ENCODE results near the gene RPL23. TPM values are rescaled to one million over a fixed set of nuclear protein-coding genes. Genes with fewer than 3 reads are reported as not detected.

RPL23 gene
- total and polyA plus RNA-seq, 9 of the 15 experiments (the other 6 are each of a cell fraction or from before 2014, with no cell fraction given): 1,745 to 3,667 (median 3,096) TPM

DNA sequence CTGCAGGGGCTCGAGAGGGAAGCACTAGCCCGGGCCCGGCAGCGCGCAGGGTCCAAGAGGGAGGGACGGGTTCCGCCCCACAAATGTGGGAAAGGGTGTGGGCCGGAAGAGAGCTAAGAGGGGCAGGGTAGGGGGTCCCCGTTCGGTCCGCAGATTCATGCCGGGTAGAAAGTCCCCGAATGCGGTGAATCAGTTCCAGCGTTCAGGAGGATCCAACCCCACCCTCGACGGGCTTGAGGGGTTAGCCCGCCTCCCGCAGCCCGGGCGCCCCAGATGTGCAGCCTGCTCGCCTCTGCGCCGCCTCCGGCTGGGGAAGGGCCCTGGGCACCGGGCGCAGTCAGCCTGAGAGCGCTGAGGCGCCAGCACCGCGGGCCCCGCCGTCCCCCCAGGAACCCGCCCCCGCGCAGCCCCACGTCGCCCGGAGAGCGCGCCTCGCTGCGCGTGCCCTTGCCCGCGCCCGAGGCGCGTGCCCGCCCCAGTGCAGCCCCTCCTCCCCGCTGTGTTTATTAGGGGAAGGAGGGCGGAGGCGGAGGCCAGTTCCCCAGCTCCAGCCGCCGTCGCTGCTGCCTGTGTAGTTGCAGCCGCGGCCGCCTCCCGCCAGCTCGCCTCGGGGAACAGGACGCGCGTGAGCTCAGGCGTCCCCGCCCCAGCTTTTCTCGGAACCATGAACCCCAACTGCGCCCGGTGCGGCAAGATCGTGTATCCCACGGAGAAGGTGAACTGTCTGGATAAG lies 16.2 kb upstream of the RPL23 start, which contains the start of gene LASP1 (continued):
- TF ChIP-seq BMI1 (IDR thresholded peaks at IDR 0.05; ENCODE audit: low read length) (no peak), PML (IDR thresholded peaks at IDR 0.05; ENCODE audit: low read length) (peak; percentile 58), POLR2G (IDR thresholded peaks at IDR 0.05; ENCODE audit: low read depth, low read length) (peak; percentile 99), ZNF764 (CRISPR knock-in tag; IDR thresholded peaks at IDR 0.05; ENCODE audit: low read depth) (no peak), ZNF717 (CRISPR knock-in tag; IDR thresholded peaks at IDR 0.05) (no peak), RUNX1 (IDR thresholded peaks at IDR 0.05; ENCODE audit: low read depth) (0 out of 2 replicates have a peak, but pooled peaks have one; percentile 14), RAD21 (CRISPR knock-in tag; conservative IDR thresholded peaks at IDR 0.05 in 1 of 2, IDR thresholded peaks at IDR 0.05 in 1 of 2) (no peak; a peak in 1 of 4 replicates), SIN3B (IDR thresholded peaks at IDR 0.05; ENCODE audit: low read depth) (no peak), RAD51 (IDR thresholded peaks at IDR 0.05; ENCODE audit: borderline replicate concordance, low read depth) (no peak), GABPA (tag; conservative IDR thresholded peaks at IDR 0.05; ENCODE audit: low read depth) (peak; percentile 61), ZBTB8A (IDR thresholded peaks at IDR 0.05; ENCODE audit: partially characterized antibody) (no peak), ZBTB7A (IDR thresholded peaks at IDR 0.05; ENCODE audit: borderline replicate concordance, control insufficient read depth, low read depth, low read length) (peak; percentile 58), BRF1 (IDR thresholded peaks at IDR 0.05; ENCODE audit: borderline replicate concordance, extremely low read depth, insufficient read length) (no peak), ZNF75A (CRISPR knock-in tag; IDR thresholded peaks at IDR 0.05) (no peak), FUS (optimal IDR thresholded peaks at IDR 0.05; ENCODE audit: low read depth, low read length) (no peak), THRAP3 (IDR thresholded peaks at IDR 0.05; ENCODE audit: borderline replicate concordance) (no peak), SMARCB1 (IDR thresholded peaks at IDR 0.05; ENCODE audit: insufficient read length, low read depth) (no peak), EZH2 (IDR thresholded peaks at IDR 0.05; ENCODE audit: borderline replicate concordance, low read depth, low read length) (no peak)
- TF ChIP-seq, protein P1, sequence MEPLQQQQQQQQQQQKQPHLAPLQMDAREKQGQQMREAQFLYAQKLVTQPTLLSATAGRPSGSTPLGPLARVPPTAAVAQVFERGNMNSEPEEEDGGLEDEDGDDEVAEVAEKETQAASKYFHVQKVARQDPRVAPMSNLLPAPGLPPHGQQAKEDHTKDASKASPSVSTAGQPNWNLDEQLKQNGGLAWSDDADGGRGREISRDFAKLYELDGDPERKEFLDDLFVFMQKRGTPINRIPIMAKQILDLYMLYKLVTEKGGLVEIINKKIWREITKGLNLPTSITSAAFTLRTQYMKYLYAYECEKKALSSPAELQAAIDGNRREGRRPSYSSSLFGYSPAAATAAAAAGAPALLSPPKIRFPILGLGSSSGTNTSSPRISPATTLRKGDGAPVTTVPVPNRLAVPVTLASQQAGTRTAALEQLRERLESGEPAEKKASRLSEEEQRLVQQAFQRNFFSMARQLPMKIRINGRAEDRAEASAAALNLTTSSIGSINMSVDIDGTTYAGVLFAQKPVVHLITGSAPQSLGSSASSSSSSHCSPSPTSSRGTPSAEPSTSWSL (CRISPR knock-in tag; IDR thresholded peaks at IDR 0.05; ENCODE audit: borderline replicate concordance): no peak
- TF ChIP-seq, protein P2, sequence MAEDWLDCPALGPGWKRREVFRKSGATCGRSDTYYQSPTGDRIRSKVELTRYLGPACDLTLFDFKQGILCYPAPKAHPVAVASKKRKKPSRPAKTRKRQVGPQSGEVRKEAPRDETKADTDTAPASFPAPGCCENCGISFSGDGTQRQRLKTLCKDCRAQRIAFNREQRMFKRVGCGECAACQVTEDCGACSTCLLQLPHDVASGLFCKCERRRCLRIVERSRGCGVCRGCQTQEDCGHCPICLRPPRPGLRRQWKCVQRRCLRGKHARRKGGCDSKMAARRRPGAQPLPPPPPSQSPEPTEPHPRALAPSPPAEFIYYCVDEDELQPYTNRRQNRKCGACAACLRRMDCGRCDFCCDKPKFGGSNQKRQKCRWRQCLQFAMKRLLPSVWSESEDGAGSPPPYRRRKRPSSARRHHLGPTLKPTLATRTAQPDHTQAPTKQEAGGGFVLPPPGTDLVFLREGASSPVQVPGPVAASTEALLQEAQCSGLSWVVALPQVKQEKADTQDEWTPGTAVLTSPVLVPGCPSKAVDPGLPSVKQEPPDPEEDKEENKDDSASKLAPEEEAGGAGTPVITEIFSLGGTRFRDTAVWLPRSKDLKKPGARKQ (CRISPR knock-in tag; IDR thresholded peaks at IDR 0.05): no peak
- TF ChIP-seq, protein P3, sequence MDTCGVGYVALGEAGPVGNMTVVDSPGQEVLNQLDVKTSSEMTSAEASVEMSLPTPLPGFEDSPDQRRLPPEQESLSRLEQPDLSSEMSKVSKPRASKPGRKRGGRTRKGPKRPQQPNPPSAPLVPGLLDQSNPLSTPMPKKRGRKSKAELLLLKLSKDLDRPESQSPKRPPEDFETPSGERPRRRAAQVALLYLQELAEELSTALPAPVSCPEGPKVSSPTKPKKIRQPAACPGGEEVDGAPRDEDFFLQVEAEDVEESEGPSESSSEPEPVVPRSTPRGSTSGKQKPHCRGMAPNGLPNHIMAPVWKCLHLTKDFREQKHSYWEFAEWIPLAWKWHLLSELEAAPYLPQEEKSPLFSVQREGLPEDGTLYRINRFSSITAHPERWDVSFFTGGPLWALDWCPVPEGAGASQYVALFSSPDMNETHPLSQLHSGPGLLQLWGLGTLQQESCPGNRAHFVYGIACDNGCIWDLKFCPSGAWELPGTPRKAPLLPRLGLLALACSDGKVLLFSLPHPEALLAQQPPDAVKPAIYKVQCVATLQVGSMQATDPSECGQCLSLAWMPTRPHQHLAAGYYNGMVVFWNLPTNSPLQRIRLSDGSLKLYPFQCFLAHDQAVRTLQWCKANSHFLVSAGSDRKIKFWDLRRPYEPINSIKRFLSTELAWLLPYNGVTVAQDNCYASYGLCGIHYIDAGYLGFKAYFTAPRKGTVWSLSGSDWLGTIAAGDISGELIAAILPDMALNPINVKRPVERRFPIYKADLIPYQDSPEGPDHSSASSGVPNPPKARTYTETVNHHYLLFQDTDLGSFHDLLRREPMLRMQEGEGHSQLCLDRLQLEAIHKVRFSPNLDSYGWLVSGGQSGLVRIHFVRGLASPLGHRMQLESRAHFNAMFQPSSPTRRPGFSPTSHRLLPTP (IDR thresholded peaks at IDR 0.05; ENCODE audit: borderline replicate concordance, extremely low read depth, insufficient read length): no peak
- TF ChIP-seq, protein P4, sequence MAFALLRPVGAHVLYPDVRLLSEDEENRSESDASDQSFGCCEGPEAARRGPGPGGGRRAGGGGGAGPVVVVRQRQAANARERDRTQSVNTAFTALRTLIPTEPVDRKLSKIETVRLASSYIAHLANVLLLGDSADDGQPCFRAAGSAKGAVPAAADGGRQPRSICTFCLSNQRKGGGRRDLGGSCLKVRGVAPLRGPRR (CRISPR knock-in tag; IDR thresholded peaks at IDR 0.05): peak; percentile 39; the same call in 1 of the 2 replicates
